PFSK-1 (cell line): ENCODE measurements around the gene SLC25A18.

Experiments used
- FOXP2 ChIP-seq: optimal IDR thresholded peaks from 2 replicates; pipeline ENCODE3; 2011; ENCODE audit warnings: borderline replicate concordance, control low read depth, inconsistent platforms; ENCODE audit not compliant: insufficient read depth; ENCODE audit errors: extremely low read length, extremely low read depth
- POLR2AphosphoS5 ChIP-seq: IDR thresholded peaks from 2 replicates; pipeline ENCODE4 v1.6.1; 2012; ENCODE audit warnings: low read depth, mild to moderate bottlenecking, control low read depth, low read length, moderate library complexity
- SIN3A ChIP-seq: IDR thresholded peaks from 2 replicates; pipeline ENCODE4 v1.6.1; 2012; ENCODE audit warnings: mild to moderate bottlenecking, low read length, moderate library complexity, borderline replicate concordance; ENCODE audit not compliant: insufficient read depth
- TAF1 ChIP-seq: IDR thresholded peaks from 2 replicates; pipeline ENCODE4 v1.6.1; 2012; ENCODE audit warnings: low read length, control low read depth, borderline replicate concordance; ENCODE audit not compliant: insufficient read depth
- TF ChIP-seq, protein P1 (sequence below), 2 experiments: IDR thresholded peaks; 2 replicates each; pipeline versions ENCODE4 v1.6.1 to v1.8.0; 2011 to 2012; ENCODE audit warnings: low read depth in 2 of 2, low read length in 2 of 2, control low read depth in 1 of 2, inconsistent platforms in 1 of 2, mild to moderate bottlenecking in 1 of 2, moderate library complexity in 1 of 2; ENCODE audit not compliant: insufficient read depth in 1 of 2

Gene SLC25A18

GRCh38 chr22:17581631-17582030 lies 18.3 kb downstream of the SLC25A18 start:
- no peak for TF ChIP-seq FOXP2
- no peak for TF ChIP-seq TAF1
- no peak for TF ChIP-seq SIN3A
- TF ChIP-seq, protein P1, sequence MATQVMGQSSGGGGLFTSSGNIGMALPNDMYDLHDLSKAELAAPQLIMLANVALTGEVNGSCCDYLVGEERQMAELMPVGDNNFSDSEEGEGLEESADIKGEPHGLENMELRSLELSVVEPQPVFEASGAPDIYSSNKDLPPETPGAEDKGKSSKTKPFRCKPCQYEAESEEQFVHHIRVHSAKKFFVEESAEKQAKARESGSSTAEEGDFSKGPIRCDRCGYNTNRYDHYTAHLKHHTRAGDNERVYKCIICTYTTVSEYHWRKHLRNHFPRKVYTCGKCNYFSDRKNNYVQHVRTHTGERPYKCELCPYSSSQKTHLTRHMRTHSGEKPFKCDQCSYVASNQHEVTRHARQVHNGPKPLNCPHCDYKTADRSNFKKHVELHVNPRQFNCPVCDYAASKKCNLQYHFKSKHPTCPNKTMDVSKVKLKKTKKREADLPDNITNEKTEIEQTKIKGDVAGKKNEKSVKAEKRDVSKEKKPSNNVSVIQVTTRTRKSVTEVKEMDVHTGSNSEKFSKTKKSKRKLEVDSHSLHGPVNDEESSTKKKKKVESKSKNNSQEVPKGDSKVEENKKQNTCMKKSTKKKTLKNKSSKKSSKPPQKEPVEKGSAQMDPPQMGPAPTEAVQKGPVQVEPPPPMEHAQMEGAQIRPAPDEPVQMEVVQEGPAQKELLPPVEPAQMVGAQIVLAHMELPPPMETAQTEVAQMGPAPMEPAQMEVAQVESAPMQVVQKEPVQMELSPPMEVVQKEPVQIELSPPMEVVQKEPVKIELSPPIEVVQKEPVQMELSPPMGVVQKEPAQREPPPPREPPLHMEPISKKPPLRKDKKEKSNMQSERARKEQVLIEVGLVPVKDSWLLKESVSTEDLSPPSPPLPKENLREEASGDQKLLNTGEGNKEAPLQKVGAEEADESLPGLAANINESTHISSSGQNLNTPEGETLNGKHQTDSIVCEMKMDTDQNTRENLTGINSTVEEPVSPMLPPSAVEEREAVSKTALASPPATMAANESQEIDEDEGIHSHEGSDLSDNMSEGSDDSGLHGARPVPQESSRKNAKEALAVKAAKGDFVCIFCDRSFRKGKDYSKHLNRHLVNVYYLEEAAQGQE (IDR thresholded peaks at IDR 0.05; ENCODE audit: insufficient read depth in 1 of 2, low read depth in 2 of 2, low read length in 2 of 2): no peak
- TF ChIP-seq POLR2AphosphoS5: no peak

DNA sequence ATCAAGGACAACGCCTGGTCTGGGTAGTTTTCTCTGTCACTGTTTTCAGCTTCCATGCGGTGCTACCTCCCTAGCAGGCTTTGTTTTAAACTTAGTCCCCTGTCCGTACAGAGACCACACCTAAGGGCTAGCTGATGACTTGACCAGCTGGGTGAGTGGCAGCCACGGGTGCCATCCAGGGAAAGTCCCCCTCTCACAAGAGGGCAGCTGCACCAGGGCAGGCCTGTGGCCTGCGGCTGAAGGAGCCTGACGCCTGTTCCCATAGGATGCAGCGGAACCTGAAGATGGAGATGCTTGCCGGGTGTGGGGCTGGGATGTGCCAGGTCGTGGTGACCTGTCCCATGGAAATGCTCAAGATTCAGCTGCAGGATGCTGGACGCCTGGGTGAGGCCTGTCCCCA lies 19.9 kb downstream of the SLC25A18 start:
- TF ChIP-seq SIN3A (no peak), POLR2AphosphoS5 (no peak), FOXP2 (no peak), TAF1 (no peak)
- TF ChIP-seq, protein P1 (IDR thresholded peaks at IDR 0.05; ENCODE audit: insufficient read depth in 1 of 2, low read depth in 2 of 2, low read length in 2 of 2): no peak

GRCh38 chr22:17586831-17587440 lies 23.6 kb downstream of the SLC25A18 start:
- TF ChIP-seq, protein P1 (IDR thresholded peaks at IDR 0.05; ENCODE audit: insufficient read depth in 1 of 2, low read depth in 2 of 2, low read length in 2 of 2): no peak
- no peak for TF ChIP-seq POLR2AphosphoS5
- TF ChIP-seq FOXP2: no peak
- TF ChIP-seq TAF1: no peak
- no peak for TF ChIP-seq SIN3A

GRCh38 chr22:17587629-17588028 lies 24.3 kb downstream of the SLC25A18 start:
- TF ChIP-seq TAF1 (no peak), SIN3A (no peak), FOXP2 (no peak), POLR2AphosphoS5 (no peak)

DNA sequence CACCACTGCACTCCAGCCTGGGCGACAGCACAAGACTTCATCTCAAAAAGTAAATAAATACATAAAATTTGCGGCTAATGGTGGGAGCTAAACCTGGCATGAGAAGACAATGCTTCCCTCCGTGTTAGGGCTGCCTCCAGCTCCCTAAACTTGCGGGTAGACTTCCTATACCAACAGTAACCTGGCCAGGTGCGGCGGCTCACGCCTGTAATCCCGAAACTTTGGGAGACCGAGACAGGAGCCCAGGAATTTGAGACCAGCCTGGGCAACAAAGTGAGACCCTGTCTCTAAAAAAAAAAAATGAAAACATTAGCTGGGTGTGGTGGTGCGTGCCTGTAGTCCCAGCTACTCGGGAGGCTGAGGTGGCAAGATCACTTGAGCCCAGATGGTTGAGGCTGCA lies 25.3 kb downstream of the SLC25A18 start:
- TF ChIP-seq, protein P1 (IDR thresholded peaks at IDR 0.05; ENCODE audit: insufficient read depth in 1 of 2, low read depth in 2 of 2, low read length in 2 of 2): no peak
- TF ChIP-seq SIN3A: no peak
